ENCODE measurements around the gene CFAP20DC. TPM values are rescaled to one million over a fixed set of nuclear protein-coding genes. Genes with fewer than 3 reads are reported as not detected.

The CFAP20DC gene
- total and polyA plus RNA-seq, 4 experiments from 2014 or later, result 0.07 to 0.50 (median 0.26) TPM

- DNase-seq, result no peak
- Histone ChIP-seq H3K36me3 (ENCODE audit: insufficient read depth, low read length) (no peaks in the 10 kb centered on the region), H3K4me3 (ENCODE audit: low read length in 2 of 2) (no peak overlapping the region), H3K9me3 (ENCODE audit: control insufficient read depth in 1 of 2, low read length in 2 of 2) (no peaks in the 10 kb centered on the region), H3K27me3 (ENCODE audit: insufficient read depth, low read length) (no peaks in the 10 kb centered on the region), H3K27ac (ENCODE audit: low read depth, low read length) (no peak overlapping the region), H3K4me1 (ENCODE audit: insufficient read depth, low read length) (no peaks in the 10 kb centered on the region)
- Mint-ChIP-seq H3K27me3 (peaks cover 2 to 4% of the 10 kb centered on the region in 2 donors), H3K4me1 (no peaks in the 10 kb centered on the region), H3K27ac (no peak overlapping the region), H3K4me3 (no peak overlapping the region), H3K9me3 (peaks cover 0 to 3% (median 0%) of the 10 kb centered on the region in 8 donors), H3K36me3 (no peaks in the 10 kb centered on the region)
- intact Hi-C loops (cut with micrococcal nuclease), result no loop called here
- ChIA-PET POLR2A (ENCODE audit: partially characterized antibody) (no interaction called here), CTCF (ENCODE audit: partially characterized antibody) (interaction anchor here (1.2 kb wide), 1 partner anchor 18 kb away, joined by 3 read pairs; no protein-coding TSS in a partner anchor)
These were observed 22.2 kb downstream of the CFAP20DC start for GRCh38 chr3:59027607-59028006.

GRCh38 chr3:59023612-59024011 is 26.2 kb downstream of the CFAP20DC start:
- Mint-ChIP-seq H3K36me3 (no peaks in the 10 kb centered on the region), H3K27me3 (peaks cover 4 to 6% of the 10 kb centered on the region in 2 donors), H3K4me3 (no peak overlapping the region), H3K9me3 (peaks cover 0 to 3% (median 0%) of the 10 kb centered on the region in 8 donors), H3K4me1 (no peaks in the 10 kb centered on the region), H3K27ac (no peak overlapping the region)
- no peaks in the 10 kb centered on the region for H3K27me3 ChIP-seq (ENCODE audit: insufficient read depth, low read length)
- no peaks in the 10 kb centered on the region for H3K9me3 ChIP-seq (ENCODE audit: control insufficient read depth in 1 of 2, low read length in 2 of 2)
- no peak for DNase-seq
- no peaks in the 10 kb centered on the region for H3K4me1 ChIP-seq (ENCODE audit: insufficient read depth, low read length)
- no peaks in the 10 kb centered on the region for H3K36me3 ChIP-seq (ENCODE audit: insufficient read depth, low read length)
- intact Hi-C loops (cut with micrococcal nuclease), result no loop called here
- H3K4me3 ChIP-seq (ENCODE audit: low read length in 2 of 2), result no peak overlapping the region
- ChIA-PET CTCF (ENCODE audit: partially characterized antibody) (no interaction called here), POLR2A (ENCODE audit: partially characterized antibody) (no interaction called here)
- H3K27ac ChIP-seq (ENCODE audit: low read depth, low read length), result no peak overlapping the region

- Mint-ChIP-seq H3K36me3 (no peaks in the 10 kb centered on the region), H3K27me3 (peaks cover 2% of the 10 kb centered on the region in 2 donors), H3K9me3 (no peaks in the 10 kb centered on the region), H3K27ac (no peak overlapping the region), H3K4me3 (no peak overlapping the region), H3K4me1 (no peaks in the 10 kb centered on the region)
- no peak overlapping the region for H3K27ac ChIP-seq (ENCODE audit: low read depth, low read length)
- ChIA-PET POLR2A (ENCODE audit: partially characterized antibody) (no interaction called here), CTCF (ENCODE audit: partially characterized antibody) (no interaction called here)
- no peak overlapping the region for H3K4me3 ChIP-seq (ENCODE audit: low read length in 2 of 2)
- intact Hi-C loops (cut with micrococcal nuclease), result no loop called here
- H3K27me3 ChIP-seq (ENCODE audit: insufficient read depth, low read length), result no peaks in the 10 kb centered on the region
- H3K9me3 ChIP-seq (ENCODE audit: control insufficient read depth in 1 of 2, low read length in 2 of 2), result no peaks in the 10 kb centered on the region
- H3K4me1 ChIP-seq (ENCODE audit: insufficient read depth, low read length), result no peaks in the 10 kb centered on the region
- DNase-seq, result no peak
- no peaks in the 10 kb centered on the region for H3K36me3 ChIP-seq (ENCODE audit: insufficient read depth, low read length)
These were observed 32.2 kb downstream of the CFAP20DC start for GRCh38 chr3:59017617-59017984.

GRCh38 chr3:59016930-59017616 is 32.8 kb downstream of the CFAP20DC start:
- Histone ChIP-seq H3K9me3 (ENCODE audit: control insufficient read depth in 1 of 2, low read length in 2 of 2) (no peaks in the 10 kb centered on the region), H3K4me3 (ENCODE audit: low read length in 2 of 2) (no peak overlapping the region), H3K36me3 (ENCODE audit: insufficient read depth, low read length) (no peaks in the 10 kb centered on the region), H3K4me1 (ENCODE audit: insufficient read depth, low read length) (no peaks in the 10 kb centered on the region), H3K27me3 (ENCODE audit: insufficient read depth, low read length) (no peaks in the 10 kb centered on the region), H3K27ac (ENCODE audit: low read depth, low read length) (no peak overlapping the region)
- no peaks in the 10 kb centered on the region for H3K4me1 Mint-ChIP-seq
- H3K27ac Mint-ChIP-seq, result no peak overlapping the region
- ChIA-PET CTCF (ENCODE audit: partially characterized antibody) (no interaction called here), POLR2A (ENCODE audit: partially characterized antibody) (no interaction called here)
- peaks cover 2% of the 10 kb centered on the region in 2 donors for H3K27me3 Mint-ChIP-seq
- no peaks in the 10 kb centered on the region for H3K36me3 Mint-ChIP-seq
- H3K9me3 Mint-ChIP-seq, result no peaks in the 10 kb centered on the region
- no peak overlapping the region for H3K4me3 Mint-ChIP-seq
- DNase-seq, result no peak
- intact Hi-C loops (cut with micrococcal nuclease), result no loop called here

DNA sequence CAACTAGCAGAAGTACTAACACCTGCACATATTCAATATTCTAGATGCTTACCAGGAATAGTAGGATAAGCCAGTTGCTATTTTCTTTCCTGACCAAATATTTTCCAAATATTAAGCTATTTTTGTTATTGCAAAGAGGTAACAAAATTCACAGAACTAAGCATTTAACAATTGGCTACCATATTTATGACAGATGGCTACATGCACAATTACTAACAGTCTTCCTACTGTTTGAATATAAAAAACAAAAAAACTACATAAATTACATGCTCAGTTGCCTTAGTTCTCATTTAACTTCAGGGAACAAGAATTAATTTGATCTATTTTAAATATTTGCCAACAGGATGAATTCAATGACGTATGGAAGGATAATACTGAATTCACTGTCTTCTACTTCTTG is 36.2 kb downstream of the CFAP20DC start:
- no peaks in the 10 kb centered on the region for H3K4me1 ChIP-seq (ENCODE audit: insufficient read depth, low read length)
- H3K9me3 ChIP-seq (ENCODE audit: control insufficient read depth in 1 of 2, low read length in 2 of 2), result no peaks in the 10 kb centered on the region
- Mint-ChIP-seq H3K27ac (no peak overlapping the region), H3K4me1 (no peaks in the 10 kb centered on the region), H3K4me3 (no peak overlapping the region), H3K27me3 (peaks cover 0 to 1% of the 10 kb centered on the region in 2 donors), H3K36me3 (no peaks in the 10 kb centered on the region), H3K9me3 (peaks cover 0 to 2% (median 0%) of the 10 kb centered on the region in 8 donors)
- POLR2A ChIA-PET (ENCODE audit: partially characterized antibody), result no interaction called here
- H3K4me3 ChIP-seq (ENCODE audit: low read length in 2 of 2), result no peak overlapping the region
- H3K27me3 ChIP-seq (ENCODE audit: insufficient read depth, low read length), result no peaks in the 10 kb centered on the region
- no peaks in the 10 kb centered on the region for H3K36me3 ChIP-seq (ENCODE audit: insufficient read depth, low read length)
- intact Hi-C loops (cut with micrococcal nuclease), result no loop called here
- H3K27ac ChIP-seq (ENCODE audit: low read depth, low read length), result no peak overlapping the region
- CTCF ChIA-PET (ENCODE audit: partially characterized antibody), result no interaction called here
- no peak for DNase-seq

DNA sequence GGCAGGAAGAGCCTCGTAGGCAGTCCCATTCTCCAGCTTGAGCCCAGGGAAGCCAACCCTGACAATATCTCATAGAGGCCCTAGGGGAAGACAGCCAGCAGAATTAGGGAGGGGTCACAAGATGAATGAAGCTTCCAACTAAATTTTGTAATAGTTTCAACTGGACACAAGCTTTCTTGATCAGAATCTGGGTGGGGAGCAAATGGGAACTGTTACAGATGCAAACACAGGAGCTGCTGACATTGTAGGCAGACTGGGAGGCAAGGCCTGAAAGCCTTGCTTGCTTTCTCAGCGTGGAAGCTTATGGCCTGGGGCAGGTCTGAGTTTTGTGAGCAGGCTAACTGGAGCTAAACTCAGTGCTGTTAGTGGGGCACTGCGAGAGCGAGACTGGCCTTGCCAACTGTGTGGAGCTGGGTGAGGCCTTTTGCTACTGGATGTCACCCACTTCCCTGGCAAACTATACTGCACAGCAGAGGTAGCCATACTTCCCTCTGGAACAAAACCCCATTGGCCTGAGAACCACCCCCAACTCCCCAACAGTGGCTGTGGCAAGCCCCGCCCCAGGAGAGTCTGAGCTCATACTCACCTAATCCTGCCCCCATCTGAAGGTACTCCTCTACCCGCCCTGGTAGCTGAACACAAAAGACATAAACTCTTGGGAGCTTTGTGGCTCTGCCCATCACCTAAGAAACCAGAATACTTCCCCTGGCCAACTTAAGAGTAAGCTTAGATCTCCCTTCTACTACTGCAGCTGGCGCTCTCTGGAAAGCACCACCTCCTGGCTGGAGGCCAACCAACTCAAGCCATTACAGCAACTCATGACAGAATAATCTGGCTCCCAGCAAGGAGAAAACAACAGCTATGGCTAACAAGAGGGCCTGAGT is 42.9 kb downstream of the CFAP20DC start:
- no peak for DNase-seq
- ChIA-PET CTCF (ENCODE audit: partially characterized antibody) (interaction anchor here (0.9 to 1.6 kb wide), 2 partner anchors 9 to 32 kb away, joined by 3 to 4 read pairs; no protein-coding TSS in a partner anchor), POLR2A (ENCODE audit: partially characterized antibody) (no interaction called here)
- Histone ChIP-seq H3K4me3 (ENCODE audit: low read length in 2 of 2) (no peak overlapping the region), H3K27ac (ENCODE audit: low read depth, low read length) (no peak overlapping the region), H3K27me3 (ENCODE audit: insufficient read depth, low read length) (no peaks in the 10 kb centered on the region), H3K36me3 (ENCODE audit: insufficient read depth, low read length) (no peaks in the 10 kb centered on the region), H3K9me3 (ENCODE audit: control insufficient read depth in 1 of 2, low read length in 2 of 2) (no peaks in the 10 kb centered on the region), H3K4me1 (ENCODE audit: insufficient read depth, low read length) (no peaks in the 10 kb centered on the region)
- H3K9me3 Mint-ChIP-seq, result peaks cover 0 to 2% (median 1%) of the 10 kb centered on the region in 8 donors
- no peak overlapping the region for H3K27ac Mint-ChIP-seq
- peaks cover 1 to 8% of the 10 kb centered on the region in 2 donors for H3K27me3 Mint-ChIP-seq
- no peaks in the 10 kb centered on the region for H3K36me3 Mint-ChIP-seq
- no peak overlapping the region for H3K4me3 Mint-ChIP-seq
- no peaks in the 10 kb centered on the region for H3K4me1 Mint-ChIP-seq
- intact Hi-C loops (cut with micrococcal nuclease), result no loop called here

DNA sequence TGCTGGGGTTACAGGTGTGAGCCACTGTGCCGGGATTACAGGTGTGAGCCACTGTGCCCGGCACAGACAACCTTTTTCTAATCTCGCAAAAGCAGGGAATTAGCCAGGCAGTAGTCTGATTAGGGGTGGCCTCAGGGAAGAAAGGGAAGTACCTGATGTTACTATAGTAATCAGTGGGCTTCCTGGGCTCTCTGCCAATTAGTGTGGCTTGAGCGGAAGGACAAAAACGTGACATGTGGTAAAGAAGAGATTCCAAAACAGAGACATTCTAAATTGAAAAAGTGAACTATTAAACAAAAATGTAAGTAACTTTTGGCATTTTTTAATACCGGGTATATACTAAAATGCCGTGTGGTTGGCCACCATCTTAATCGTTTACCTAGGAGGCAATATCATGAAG is 48.1 kb downstream of the CFAP20DC start:
- H3K27ac Mint-ChIP-seq, result no peak overlapping the region
- no peak overlapping the region for H3K4me3 Mint-ChIP-seq
- intact Hi-C loops (cut with micrococcal nuclease), result no loop called here
- no peaks in the 10 kb centered on the region for H3K27me3 ChIP-seq (ENCODE audit: insufficient read depth, low read length)
- CTCF ChIA-PET (ENCODE audit: partially characterized antibody), result no interaction called here
- H3K27ac ChIP-seq (ENCODE audit: low read depth, low read length), result no peak overlapping the region
- H3K4me1 Mint-ChIP-seq, result no peaks in the 10 kb centered on the region
- H3K4me1 ChIP-seq (ENCODE audit: insufficient read depth, low read length), result no peaks in the 10 kb centered on the region
- peaks cover 0 to 2% (median 0%) of the 10 kb centered on the region in 8 donors for H3K9me3 Mint-ChIP-seq
- no peak overlapping the region for H3K4me3 ChIP-seq (ENCODE audit: low read length in 2 of 2)
- no peaks in the 10 kb centered on the region for H3K9me3 ChIP-seq (ENCODE audit: control insufficient read depth in 1 of 2, low read length in 2 of 2)
- peaks cover 0 to 8% of the 10 kb centered on the region in 2 donors for H3K27me3 Mint-ChIP-seq
- DNase-seq, result no peak
- no peaks in the 10 kb centered on the region for H3K36me3 ChIP-seq (ENCODE audit: insufficient read depth, low read length)
- no peaks in the 10 kb centered on the region for H3K36me3 Mint-ChIP-seq
- POLR2A ChIA-PET (ENCODE audit: partially characterized antibody), result no interaction called here
